Anterior cingulate cortex (tissue), 58 donors: ENCODE data around the gene KCNJ16.

Source experiments
- DNase-seq, 58 donors: peaks; one replicate each; lab custom pipeline; 2025; lab: John Stamatoyannopoulos, UW

The KCNJ16 gene

DNA sequence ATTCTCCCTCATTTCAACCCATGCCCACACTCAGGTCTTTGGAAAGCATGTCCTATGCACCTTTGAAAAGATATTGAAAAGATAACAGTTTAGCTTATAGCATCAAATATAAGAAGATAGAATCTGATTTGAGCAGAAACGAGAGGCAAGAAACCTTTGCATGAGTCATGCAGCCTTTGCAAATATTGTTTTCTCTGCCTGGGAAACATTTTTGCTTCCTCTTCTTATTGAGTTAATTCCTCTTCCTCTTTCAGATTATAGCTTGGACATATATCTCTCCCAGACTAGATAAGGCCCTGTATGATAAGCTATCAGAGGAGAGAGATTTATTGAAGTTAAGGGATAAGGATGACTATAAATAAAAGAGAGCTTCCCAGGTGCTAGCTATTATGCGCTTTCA, 48.2 kb downstream of the KCNJ16 start:
- DNase-seq: no peak

DNA sequence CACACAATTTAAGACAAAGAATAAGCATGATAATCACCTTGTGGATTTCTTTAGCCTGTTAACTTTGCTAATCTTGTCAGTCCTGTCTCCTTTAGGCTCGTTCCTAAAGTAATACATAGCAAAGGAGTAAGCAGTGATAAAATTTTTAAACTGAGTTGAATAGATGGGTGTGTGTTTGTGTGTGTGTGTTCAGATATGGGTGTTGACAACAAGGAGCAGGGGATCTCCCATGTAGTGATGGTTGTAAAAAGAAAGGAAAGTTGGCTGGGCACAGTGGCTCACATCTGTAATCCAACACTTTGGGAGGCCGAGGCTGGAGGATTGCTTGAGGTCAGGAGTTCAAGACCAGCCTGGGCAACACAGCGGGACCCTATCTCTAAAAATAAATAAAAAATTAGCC, 49.7 kb downstream of the KCNJ16 start:
- DNase-seq: no peak

DNA sequence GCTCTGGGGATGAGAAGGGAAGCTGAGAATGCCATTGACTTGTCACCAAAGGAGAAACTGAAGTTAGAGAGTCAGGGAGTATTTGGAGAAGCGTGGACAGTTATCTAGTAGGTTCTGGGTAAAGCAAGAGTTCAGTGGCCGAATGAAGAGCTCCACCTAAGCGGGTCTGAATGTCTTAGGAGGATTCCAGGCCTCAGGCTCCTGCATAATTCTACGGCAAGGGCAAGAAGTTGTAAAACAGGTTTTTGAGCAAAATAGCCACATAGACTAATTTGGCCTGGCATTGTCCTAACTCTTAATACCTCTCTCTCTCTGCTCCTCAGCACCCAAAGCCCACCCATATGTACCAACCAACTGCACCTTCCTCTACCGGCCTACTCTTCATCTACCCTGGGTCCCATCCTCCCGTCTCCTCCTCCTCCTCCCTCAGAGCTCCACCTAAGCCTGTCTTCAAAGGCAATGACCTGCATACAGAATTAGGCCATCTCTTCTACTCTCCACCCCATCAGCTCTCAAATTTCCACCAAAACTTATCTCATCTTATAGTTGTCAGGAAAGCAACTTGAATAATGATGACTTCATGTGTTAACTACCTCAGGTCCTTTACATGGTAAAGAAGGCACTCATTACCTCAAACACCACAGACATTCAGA, 52.3 kb downstream of the KCNJ16 start:
- DNase-seq: no peak

DNA sequence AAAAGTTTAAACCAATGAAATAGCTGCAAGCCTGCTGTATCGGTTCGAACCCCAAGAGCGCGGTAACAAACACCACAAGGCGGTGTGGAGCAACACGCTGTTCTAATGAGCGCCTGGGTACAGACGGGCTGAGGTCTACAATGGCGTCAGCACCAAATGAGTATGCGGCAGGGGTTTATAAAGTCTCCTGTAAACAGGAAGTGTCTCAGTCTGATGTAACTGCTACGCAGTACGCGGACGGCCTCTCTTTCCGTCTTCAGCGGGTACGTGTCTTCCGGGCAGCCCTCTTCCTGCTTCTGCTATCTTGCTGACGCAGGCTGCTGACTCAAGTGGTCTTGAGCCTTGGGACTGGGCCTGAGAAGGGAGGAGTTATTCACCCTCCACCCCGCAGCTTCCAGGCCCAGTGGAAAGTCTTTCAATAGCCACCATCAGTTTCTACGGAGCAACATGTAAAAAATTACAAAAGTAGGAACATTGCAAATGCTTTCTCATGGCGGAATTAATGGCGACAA, 53.8 kb downstream of the KCNJ16 start:
- DNase-seq: no peak

DNA sequence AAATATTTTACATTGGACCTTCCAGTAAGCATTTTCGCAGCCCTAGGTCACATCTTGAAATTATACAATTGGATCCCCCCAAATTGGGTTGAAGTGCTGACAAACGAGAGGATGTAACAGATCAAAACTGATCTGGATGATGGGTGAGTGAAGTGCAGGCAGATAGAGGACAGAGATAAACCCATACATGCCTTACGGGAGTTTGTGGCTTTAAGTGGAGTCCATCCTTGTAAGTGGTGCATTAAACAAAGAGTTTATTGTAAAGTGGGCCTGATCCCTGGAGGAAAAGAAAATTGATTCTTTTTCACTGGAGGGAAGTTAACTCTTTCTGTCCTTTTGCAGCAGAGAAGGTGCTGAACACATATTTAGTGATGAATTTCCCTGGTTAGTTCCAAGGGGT, 55.3 kb downstream of the KCNJ16 start:
- DNase-seq: no peak

DNA sequence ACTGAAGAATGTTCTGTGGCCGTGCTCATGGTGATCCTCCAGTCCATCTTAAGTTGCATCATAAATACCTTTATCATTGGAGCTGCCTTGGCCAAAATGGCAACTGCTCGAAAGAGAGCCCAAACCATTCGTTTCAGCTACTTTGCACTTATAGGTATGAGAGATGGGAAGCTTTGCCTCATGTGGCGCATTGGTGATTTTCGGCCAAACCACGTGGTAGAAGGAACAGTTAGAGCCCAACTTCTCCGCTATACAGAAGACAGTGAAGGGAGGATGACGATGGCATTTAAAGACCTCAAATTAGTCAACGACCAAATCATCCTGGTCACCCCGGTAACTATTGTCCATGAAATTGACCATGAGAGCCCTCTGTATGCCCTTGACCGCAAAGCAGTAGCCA, 57.5 kb downstream of the KCNJ16 start:
- no peak for DNase-seq

DNA sequence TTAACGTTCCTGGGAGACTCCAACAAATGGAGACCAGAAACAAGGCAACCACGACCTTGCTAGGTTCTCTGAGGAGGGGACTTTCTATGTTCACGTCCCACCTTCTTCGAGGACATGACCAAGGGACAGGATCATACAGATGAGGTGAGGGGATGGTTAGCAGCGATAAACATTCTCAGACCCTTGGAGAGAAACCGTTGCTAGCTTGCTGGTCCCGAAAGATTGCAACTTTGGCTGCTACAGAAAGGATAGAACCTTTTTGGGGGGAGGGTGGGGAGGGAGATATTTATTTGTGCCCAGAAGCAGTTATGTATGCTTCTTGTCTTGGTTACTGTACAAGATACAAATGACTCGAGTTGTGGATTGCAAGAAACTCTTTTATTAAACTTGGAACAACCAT, 59.0 kb downstream of the KCNJ16 start:
- no peak for DNase-seq

DNA sequence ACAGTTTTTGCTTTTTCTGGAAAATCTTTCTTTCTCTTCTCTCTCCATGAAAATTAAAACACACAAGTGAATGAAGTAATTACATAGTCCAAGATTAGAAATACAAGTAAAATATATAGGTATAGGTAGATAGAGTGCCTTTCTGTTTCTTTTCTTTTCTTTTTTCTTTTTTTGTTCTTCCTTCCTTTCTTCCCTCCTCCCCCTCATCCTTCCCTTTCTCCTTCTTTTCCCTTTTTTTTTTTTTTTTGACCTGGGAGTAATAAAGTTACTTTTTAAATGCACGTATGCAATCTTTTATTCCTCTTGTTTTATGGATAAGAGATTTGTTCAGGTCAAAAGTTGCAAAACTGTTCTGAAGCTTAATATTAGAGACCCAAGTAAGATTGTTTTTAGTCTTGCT, 59.8 kb downstream of the KCNJ16 start:
- no peak for DNase-seq

DNA sequence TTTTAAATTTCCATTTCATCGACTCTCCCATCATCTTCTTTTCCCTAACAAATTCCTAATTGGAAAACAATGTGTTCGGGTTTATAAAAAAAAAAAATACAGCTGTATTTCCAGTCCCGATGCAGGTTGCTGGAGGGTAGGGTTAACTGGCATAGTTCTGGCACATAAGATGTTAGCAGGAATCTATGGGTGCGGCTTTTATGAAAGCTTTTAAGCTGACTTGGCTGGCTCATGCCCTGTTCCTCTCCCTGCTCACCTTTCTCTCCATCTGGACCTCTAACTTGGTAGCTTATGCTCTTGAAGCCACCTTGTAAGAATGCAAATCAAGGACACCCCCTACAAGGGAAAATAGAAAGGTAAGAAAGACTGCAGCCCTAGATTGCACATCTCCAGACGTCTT, 61.1 kb downstream of the KCNJ16 start:
- DNase-seq: no peak

DNA sequence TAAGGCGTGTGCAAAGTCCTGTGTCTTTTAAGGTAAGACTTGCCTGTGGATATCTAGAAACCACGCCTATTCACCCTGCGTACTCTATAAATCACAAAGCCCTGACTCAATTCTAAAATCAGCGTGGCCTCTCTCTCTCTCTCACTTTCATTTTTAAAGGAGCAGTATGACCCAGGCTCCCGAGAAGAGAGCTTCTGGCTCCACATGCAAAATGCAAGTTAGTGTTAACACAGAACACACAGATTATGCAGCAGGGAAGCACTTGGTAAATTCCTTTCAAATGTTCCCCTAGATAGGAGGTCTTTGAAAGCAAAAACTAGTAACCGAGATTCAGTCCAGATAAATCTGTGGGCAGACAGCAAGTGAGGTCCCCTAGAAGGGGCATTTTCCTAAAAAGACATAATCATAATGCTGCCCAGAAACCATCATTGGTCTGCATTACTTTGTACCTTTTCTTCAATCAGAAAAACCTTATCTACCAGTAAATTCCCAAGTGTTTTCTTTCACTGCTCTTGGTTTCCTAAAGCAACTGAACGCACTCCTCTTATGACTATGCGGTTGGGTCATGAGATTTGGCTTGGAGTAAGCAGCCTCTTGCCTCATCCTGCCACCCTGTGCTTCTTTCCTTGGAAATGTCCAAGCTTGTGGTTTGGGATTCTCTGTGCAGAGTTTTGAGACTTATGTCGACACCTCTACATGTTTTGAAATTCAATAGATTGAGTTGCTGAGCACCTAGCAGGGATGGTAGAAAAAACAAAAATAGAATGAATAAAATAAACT, 62.6 kb downstream of the KCNJ16 start:
- DNase-seq: peak in 16 of 58 donors; percentile 1 to 44 (median 7)

DNA sequence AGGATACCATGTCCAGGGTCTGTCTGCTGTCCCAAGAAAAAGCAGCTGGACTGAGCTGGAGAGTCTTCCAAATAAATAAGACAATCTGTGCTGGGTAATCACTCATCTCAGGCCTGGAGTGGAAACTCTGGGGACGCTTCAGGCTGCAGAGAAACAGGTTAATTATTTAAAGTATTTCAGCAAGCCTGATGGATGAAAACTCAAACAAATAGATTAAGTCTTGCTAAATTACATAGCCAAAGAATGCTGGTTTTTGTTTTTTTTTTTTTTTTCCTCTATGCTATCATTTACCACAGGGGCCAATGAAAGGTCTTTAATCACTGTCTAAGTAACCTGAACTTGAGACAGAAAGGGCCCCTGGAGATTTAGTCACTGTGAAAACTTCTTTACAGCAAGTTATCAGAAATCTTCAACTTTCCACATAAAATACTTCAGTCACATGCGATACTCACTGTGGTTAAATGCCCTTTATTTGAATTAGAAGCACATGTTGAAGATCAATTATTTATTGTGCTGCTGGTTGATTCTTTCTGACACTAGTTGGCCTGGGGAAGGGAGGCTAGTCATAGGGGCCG, 63.4 kb downstream of the KCNJ16 start:
- no peak for DNase-seq

DNA sequence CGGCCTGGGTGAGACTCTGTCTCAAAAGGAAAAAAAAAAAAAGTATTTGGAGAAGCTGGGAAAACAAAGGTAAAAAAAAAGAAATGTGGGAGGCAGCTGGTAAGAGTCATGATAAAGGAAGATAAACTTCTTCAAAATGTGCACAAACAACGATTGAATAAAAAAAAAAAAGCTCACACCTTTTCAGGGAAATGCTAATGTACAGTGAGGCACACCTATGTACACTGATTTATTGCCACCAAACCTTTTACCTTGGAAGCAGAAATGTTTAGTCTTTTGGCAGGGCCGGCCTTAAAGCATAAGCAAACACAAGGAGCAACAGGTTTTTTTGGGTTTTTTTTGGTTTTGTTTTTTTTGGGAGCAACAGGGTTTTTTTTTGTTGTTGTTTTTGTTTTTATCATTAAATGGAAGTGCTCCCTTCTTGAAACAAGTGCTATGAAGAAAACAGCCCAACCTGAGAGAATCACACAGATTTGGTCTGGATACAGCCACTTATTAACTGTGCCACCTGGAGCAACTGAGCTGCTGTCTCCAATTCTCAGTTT, 64.5 kb downstream of the KCNJ16 start:
- no peak for DNase-seq

DNA sequence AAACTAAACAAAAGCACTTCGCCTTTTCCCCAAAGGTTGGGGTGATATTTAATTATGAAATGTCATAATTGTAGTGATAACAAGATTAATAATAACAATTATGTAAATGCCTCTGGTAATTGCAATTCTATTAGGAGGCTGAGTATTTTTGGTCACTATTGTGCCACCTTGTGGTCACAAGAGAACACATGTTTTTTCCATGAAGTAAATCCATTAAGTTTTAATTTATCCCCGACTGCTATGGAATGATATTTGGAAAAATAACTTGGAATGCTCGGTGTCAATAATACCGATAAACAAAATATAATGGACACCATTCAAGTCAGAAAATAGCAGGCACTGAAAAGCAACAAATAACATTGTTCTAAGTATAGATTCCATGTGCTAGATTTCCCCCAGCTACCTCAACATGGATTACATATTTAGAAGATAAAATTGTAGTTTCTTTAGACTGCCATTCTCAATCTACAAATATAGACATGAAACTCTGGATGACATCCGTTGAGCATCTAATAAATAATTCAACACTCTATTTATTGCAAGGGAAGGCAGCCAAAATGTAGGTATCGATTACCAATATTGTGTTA, 69.3 kb downstream of the KCNJ16 start:
- DNase-seq: peak in 2 of 58 donors; percentile 1 to 20

DNA sequence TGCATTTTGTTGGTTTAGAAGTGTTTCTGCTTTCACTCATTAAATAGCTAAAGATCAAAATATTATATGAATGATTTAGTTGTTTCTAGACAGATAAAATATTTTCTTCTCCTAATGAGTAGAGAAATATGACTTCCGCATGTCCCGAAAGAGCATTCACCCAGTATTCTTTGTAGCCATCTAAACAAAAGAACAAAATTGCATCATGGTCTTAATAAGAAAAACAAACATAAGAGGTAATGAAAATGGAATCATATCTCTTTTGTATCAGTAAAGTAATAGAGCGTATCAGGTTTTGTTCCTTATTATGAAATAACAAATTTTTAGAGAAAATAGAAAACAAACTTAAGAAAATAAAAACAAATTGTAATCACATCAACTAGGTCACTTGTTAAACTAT, 78.2 kb downstream of the KCNJ16 start:
- no peak for DNase-seq

DNA sequence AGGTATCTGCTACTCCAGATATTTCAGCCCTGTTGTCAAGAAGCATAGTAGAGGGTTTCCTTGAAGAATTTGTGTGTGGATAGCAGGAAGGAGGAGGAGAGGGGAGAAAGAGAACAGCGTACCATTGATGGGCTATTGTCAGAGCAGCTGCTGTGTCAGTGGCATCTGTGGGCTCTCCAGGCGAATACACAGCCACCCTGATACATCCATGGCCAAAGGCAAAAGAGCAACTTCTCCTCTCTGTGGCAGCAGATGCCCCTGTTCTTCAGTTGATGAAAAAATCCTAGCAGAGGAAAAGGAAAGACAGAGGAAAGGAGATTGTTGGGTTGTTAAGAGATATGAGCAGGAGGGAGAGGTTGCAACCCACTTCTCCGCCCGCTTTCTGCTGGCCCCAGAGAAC, 82.1 kb downstream of the KCNJ16 start:
- DNase-seq: peak in 17 of 58 donors; percentile 1 to 67 (median 27)

DNA sequence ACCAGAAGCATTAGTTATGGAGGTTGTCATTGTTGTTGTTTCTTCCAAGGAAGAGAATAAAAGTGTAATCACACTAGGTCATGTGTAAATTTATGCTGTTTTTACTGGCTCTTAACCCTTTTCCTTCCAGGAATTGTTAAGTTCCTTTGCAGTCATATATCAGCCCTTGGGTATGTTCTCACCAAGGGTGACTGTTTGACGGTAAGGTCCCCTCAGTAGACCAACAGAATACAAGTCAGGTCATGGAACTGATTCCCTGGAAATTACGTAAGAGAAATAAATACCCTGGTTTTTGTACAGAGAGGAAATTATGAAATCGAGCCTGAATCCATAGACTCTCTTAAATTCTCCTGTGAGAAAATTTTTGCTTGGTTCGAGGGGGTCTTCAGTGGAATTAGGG, 83.2 kb downstream of the KCNJ16 start:
- no peak for DNase-seq

DNA sequence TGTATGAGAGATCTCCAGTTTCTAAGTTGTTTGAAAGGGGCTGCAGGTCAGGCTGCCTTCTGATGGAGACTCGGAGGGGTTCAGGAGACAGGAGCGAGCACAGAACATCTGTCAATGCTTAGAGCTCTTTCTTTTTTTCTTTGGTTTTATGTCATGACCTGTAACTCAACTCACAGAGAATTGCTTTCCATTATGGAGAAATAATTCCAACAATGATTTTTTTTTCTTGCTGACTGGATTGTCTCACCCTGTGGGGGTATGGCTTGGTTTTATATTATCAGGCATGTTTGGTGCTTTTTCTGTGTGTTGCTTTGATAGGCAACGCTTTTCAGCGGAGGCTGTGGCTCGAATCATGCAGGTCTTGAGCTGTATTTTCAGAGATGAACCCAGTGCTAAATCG, 83.6 kb downstream of the KCNJ16 start:
- DNase-seq: no peak

DNA sequence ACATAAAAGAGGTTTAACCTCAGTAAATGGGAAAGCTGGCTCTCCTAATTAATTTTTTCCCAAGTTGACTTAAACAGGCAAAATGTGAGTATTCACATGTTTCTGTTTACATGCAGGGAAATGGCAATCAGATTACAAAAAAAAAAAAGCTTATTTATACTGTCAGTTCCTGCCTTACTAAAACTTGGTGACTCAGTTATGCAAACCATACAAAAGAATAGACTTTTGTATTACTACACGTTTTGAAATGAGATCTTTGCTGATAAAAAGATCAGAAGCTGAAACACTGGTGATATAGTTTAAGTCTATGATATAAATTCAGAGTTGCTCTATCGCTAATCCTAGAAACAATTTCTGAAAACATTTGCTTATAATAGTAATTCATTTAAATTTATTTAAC, 85.0 kb downstream of the KCNJ16 start:
- DNase-seq: no peak

DNA sequence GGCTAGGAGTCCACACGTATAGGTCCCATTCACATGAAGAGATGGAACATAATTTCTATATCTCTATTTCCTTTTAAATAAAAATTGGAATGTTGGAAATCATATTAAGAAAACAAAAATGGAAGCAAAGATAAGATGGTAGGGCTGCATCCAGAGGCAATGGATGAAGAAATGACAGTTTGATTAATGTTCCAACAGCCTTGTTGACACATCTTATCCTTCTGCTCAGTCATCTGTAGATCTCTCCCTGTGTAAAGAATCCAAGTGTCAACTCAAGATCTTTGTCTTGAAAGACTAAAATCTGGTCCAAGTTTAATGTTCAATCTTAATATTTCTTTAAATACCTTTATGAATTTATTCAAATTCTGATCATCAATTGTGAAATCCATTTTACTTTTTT, 86.5 kb downstream of the KCNJ16 start:
- DNase-seq: no peak

DNA sequence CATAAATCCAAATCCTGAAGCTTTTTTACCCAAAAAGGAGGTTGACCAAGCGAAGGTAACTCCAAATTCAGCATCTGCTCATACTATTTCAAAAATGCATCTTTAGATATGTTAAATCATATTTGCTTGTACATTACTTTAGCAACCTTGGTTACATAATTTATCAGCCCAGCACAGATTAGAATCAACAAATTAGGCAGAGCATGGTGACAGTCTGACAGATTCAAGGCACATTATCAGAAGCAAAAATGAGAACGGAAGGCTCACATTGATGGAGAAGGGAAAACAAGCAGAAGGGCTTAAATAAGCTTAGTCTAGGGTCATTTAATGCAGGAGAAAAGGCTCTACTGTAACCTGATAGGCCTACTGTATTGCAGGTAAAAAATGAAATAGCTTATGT, 90.4 kb downstream of the KCNJ16 start:
- no peak for DNase-seq

DNA sequence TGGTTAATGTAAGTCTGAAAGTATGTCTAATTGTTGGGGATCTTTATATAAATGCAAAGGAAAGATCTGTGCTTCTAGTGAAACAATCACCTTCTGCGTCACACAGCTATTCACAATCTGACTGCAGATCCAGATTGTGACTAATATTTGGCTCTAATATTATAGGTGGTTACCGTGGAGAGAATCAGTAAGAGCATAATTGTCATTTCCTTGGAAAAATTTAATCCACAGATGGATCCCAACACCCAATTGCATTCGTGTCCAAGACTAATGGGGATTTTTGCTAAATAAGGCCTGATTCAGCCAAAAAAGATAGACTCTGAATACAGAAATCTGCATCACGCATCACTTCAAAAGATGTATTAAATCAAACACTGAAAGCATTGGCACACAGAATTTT, 91.6 kb downstream of the KCNJ16 start:
- no peak for DNase-seq
